Keratinocyte (primary cell): ENCODE results near the gene ANKRD6. TPM values are rescaled to one million over a fixed set of nuclear protein-coding genes. Genes with fewer than 3 reads are reported as not detected.

Experiments
- DNase-seq: peaks from one replicate; pipeline ENCODE4 v3.0.0-alpha.2; 2011; ENCODE audit warnings: low read depth, missing footprints, low spot score
- FAIRE-seq: peaks from 2 replicates; lab custom pipeline; 2011; peaks lifted over from hg19 to GRCh38; lab: Jason Lieb, UNC
- H2AFZ ChIP-seq: 2 replicates; pipeline ENCODE4 v1.6.0; 2012; ENCODE audit warnings: low read length, control low read depth, inconsistent platforms; ENCODE audit not compliant: control insufficient read depth
- H3K27ac ChIP-seq: 2 replicates; pipeline ENCODE4 v1.5.1; 2011; ENCODE audit warnings: low read length; ENCODE audit not compliant: control insufficient read depth, insufficient read depth
- H3K27me3 ChIP-seq: 3 replicates; pipeline ENCODE4 v1.6.0; 2011; ENCODE audit warnings: low read length; ENCODE audit not compliant: control insufficient read depth, insufficient read depth; ENCODE audit errors: extremely low read depth
- H3K36me3 ChIP-seq, 2 experiments: 2 replicates in 1 of 2; 3 replicates in 1 of 2; pipeline ENCODE4 v1.5.1; 2011; ENCODE audit warnings: low read length in 2 of 2, mild to moderate bottlenecking in 1 of 2; ENCODE audit not compliant: control insufficient read depth in 2 of 2, insufficient read depth in 2 of 2; ENCODE audit errors: extremely low read depth in 1 of 2
- H3K4me1 ChIP-seq: 3 replicates; pipeline ENCODE4 v1.5.1; 2011; ENCODE audit warnings: low read length; ENCODE audit not compliant: control insufficient read depth, insufficient read depth; ENCODE audit errors: extremely low read depth
- H3K4me2 ChIP-seq: 3 replicates; pipeline ENCODE4 v1.6.0; 2011; ENCODE audit warnings: low read depth, low read length; ENCODE audit not compliant: control insufficient read depth, insufficient read depth; ENCODE audit errors: extremely low read depth
- H3K4me3 ChIP-seq, 3 experiments: fragments of 200-600 bp in 1 of 3; sonication (generic) in 1 of 3; 2 replicates in 2 of 3; 3 replicates in 1 of 3; pipeline ENCODE4 v1.5.1; 2011 to 2016; ENCODE audit warnings: low read length in 3 of 3, mild to moderate bottlenecking in 3 of 3, control low read depth in 2 of 3, inconsistent platforms in 1 of 3, low read depth in 1 of 3, mixed read lengths in 1 of 3, mixed run types in 1 of 3, moderate library complexity in 1 of 3; ENCODE audit not compliant: control insufficient read depth in 2 of 3, insufficient read depth in 2 of 3; ENCODE audit errors: extremely low read depth in 1 of 3
- H3K79me2 ChIP-seq: 2 replicates; pipeline ENCODE4 v1.6.0; 2012; ENCODE audit warnings: low read length; ENCODE audit not compliant: control insufficient read depth, insufficient read depth
- H3K9ac ChIP-seq: 3 replicates; pipeline ENCODE4 v1.6.0; 2011; ENCODE audit warnings: low read length; ENCODE audit not compliant: control insufficient read depth, insufficient read depth; ENCODE audit errors: extremely low read depth
- H3K9me1 ChIP-seq: 3 replicates; pipeline ENCODE4 v1.6.0; 2011; ENCODE audit warnings: low read length; ENCODE audit not compliant: control insufficient read depth, insufficient read depth; ENCODE audit errors: extremely low read depth
- H3K9me3 ChIP-seq: 2 replicates; pipeline ENCODE4 v1.5.1; 2012; ENCODE audit warnings: low read depth, low read length; ENCODE audit not compliant: control insufficient read depth
- H4K20me1 ChIP-seq: 3 replicates; pipeline ENCODE4 v1.6.0; 2011; ENCODE audit warnings: low read length; ENCODE audit not compliant: control insufficient read depth, insufficient read depth; ENCODE audit errors: extremely low read depth
- EZH2 ChIP-seq: IDR thresholded peaks from one replicate; pipeline ENCODE4 v1.6.1; 2012; ENCODE audit warnings: inconsistent platforms, mild to moderate bottlenecking, low read length, moderate library complexity
- dilution Hi-C: fragments of 300-500 bp; cut with MboI; formaldehyde crosslinking; loops from one replicate; pipeline ENCODE4 v1.7.0; 2020; ENCODE audit warnings: low sequenced_read_pairs; ENCODE audit not compliant: extremely low pct_ligation_motif_present
- polyA plus RNA-seq, 5 experiments: library from polyadenylated mRNA; depleted of rRNA in 3 of 5; stranded (reverse) in 3 of 5; stranded (forward) in 1 of 5; unstranded in 1 of 5; fragments of >200 nt; gene quantifications; 1 replicate in 1 of 5; 2 replicates in 3 of 5; 3 replicates in 1 of 5; pipeline versions ENCODE4 v1.2.1 to v1.2.3, GENCODE V29; 2011 to 2012; ENCODE audit warnings: missing spikeins in 2 of 5, low read depth in 1 of 5, low replicate concordance in 1 of 5
- TF ChIP-seq, protein P1 (sequence below), 3 experiments: IDR thresholded peaks in 1 of 3; conservative IDR thresholded peaks in 1 of 3; optimal IDR thresholded peaks in 1 of 3; 2 replicates in 2 of 3; 3 replicates in 1 of 3; pipeline versions ENCODE3 to v1.5.1; 2011; ENCODE audit warnings: low read length in 3 of 3, mild to moderate bottlenecking in 3 of 3, moderate library complexity in 2 of 3, control low read depth in 1 of 3, inconsistent platforms in 1 of 3; ENCODE audit not compliant: insufficient read depth in 2 of 3; ENCODE audit errors: extremely low read depth in 1 of 3

ANKRD6 gene
- polyA plus RNA-seq, 1 donor (not counting 4 experiments of a cell fraction or from before 2014, with no cell fraction given) = 5.7 TPM

GRCh38 chr6:89430201-89430962 lies 2.6 kb upstream of the ANKRD6 start:
- dilution Hi-C loops = loop anchor here (10.0 kb wide), 1 partner anchor 194 kb away; no protein-coding TSS in a partner anchor
- H3K9me1 ChIP-seq = no peaks in the 10 kb centered on the region
- no peak overlapping the region for H3K27ac ChIP-seq
- H3K4me2 ChIP-seq = no peak overlapping the region
- H3K4me3 ChIP-seq = no peak overlapping the region
- FAIRE-seq (no peak), DNase-seq (no peak)
- no peaks in the 10 kb centered on the region for H3K9me3 ChIP-seq
- TF ChIP-seq, protein P1, sequence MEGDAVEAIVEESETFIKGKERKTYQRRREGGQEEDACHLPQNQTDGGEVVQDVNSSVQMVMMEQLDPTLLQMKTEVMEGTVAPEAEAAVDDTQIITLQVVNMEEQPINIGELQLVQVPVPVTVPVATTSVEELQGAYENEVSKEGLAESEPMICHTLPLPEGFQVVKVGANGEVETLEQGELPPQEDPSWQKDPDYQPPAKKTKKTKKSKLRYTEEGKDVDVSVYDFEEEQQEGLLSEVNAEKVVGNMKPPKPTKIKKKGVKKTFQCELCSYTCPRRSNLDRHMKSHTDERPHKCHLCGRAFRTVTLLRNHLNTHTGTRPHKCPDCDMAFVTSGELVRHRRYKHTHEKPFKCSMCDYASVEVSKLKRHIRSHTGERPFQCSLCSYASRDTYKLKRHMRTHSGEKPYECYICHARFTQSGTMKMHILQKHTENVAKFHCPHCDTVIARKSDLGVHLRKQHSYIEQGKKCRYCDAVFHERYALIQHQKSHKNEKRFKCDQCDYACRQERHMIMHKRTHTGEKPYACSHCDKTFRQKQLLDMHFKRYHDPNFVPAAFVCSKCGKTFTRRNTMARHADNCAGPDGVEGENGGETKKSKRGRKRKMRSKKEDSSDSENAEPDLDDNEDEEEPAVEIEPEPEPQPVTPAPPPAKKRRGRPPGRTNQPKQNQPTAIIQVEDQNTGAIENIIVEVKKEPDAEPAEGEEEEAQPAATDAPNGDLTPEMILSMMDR (optimal IDR thresholded peaks at IDR 0.05 in 1 of 3, IDR thresholded peaks at IDR 0.05 in 1 of 3, conservative IDR thresholded peaks at IDR 0.05 in 1 of 3; ENCODE audit: extremely low read depth in 1 of 3, insufficient read depth in 2 of 3, low read length in 3 of 3) = no peak
- peaks cover 1% of the 10 kb centered on the region for H3K4me1 ChIP-seq
- peaks cover 14% of the 10 kb centered on the region for H3K27me3 ChIP-seq
- no peak overlapping the region for H2AFZ ChIP-seq
- no peaks in the 10 kb centered on the region for H3K36me3 ChIP-seq
- no peak overlapping the region for H3K9ac ChIP-seq
- no peaks in the 10 kb centered on the region for H3K79me2 ChIP-seq
- H4K20me1 ChIP-seq = no peaks in the 10 kb centered on the region

DNA sequence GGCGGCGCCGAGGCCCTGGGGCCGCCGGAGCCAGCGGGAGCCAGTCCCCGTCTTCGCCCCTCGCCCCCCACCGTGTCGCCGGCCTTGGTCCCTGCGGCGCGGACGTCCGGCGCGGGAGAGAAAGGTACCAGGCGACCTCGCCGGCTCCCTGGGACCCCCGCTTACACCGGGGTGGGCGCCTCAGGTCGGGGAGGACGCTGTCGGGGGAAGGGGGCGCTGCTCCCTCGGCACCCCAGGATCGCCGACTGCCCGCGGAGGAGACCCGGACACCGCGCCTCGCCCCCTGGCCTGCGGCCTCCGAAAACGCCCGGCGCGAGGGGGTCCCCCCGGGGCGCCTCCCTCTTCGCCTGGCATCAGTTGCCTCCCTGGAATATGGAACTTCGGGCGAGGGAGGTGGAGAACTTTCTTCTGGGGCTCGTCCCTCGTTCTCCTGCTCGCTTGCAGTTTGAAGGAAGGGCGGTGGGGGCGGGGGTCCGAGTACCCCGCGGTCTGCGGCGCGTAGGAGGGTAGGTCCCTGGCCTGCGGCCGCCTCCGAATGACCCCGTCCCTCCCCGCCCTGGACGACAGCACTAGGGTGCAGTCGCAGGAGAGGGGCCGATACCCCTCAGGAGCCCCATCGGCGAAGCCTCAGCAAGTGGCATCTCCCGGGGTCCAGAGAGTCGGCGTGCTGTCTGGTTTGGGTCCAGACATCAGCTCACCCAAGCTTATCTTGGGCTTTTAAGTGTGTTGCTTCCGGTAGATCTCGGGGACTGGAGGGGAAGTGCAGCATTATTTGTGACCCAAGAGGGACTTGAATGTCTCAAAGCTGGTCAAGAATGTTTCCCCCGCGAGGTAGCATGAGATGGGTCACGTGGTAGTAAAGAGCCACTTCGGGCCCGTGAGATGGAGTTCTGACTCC lies 549 bp downstream of the ANKRD6 start:
- FAIRE-seq = peak; percentile 44
- dilution Hi-C loops = loop anchor here (10.0 kb wide), 1 partner anchor 191 kb away; no protein-coding TSS in a partner anchor
- Histone ChIP-seq H4K20me1 (no peaks in the 10 kb centered on the region), H3K9me1 (no peaks in the 10 kb centered on the region), H3K4me2 (peak overlapping the region; percentile 52), H3K27me3 (peaks cover 14% of the 10 kb centered on the region), H3K27ac (no peak overlapping the region), H3K9ac (peak overlapping the region; percentile 48), H3K4me3 (peak overlapping the region; percentile 62 to 65 (median 63)), H3K36me3 (no peaks in the 10 kb centered on the region), H2AFZ (peak overlapping the region; percentile 9), H3K4me1 (peaks cover 5% of the 10 kb centered on the region), H3K9me3 (no peaks in the 10 kb centered on the region), H3K79me2 (no peaks in the 10 kb centered on the region)
- no peak for DNase-seq
- no peak for TF ChIP-seq EZH2
- TF ChIP-seq, protein P1 (optimal IDR thresholded peaks at IDR 0.05 in 1 of 3, IDR thresholded peaks at IDR 0.05 in 1 of 3, conservative IDR thresholded peaks at IDR 0.05 in 1 of 3; ENCODE audit: extremely low read depth in 1 of 3, insufficient read depth in 2 of 3, low read length in 3 of 3) = no peak
